HG03103 (cell line): ENCODE measurements around the gene XYLT2.

Experiments
- ATAC-seq: cut with Tn5 transposase; IDR thresholded peaks from one replicate; pipeline ENCODE4 v1.9.1; 2021; ENCODE audit warnings: low read depth; ENCODE audit not compliant: unreplicated experiment

The XYLT2 gene

DNA sequence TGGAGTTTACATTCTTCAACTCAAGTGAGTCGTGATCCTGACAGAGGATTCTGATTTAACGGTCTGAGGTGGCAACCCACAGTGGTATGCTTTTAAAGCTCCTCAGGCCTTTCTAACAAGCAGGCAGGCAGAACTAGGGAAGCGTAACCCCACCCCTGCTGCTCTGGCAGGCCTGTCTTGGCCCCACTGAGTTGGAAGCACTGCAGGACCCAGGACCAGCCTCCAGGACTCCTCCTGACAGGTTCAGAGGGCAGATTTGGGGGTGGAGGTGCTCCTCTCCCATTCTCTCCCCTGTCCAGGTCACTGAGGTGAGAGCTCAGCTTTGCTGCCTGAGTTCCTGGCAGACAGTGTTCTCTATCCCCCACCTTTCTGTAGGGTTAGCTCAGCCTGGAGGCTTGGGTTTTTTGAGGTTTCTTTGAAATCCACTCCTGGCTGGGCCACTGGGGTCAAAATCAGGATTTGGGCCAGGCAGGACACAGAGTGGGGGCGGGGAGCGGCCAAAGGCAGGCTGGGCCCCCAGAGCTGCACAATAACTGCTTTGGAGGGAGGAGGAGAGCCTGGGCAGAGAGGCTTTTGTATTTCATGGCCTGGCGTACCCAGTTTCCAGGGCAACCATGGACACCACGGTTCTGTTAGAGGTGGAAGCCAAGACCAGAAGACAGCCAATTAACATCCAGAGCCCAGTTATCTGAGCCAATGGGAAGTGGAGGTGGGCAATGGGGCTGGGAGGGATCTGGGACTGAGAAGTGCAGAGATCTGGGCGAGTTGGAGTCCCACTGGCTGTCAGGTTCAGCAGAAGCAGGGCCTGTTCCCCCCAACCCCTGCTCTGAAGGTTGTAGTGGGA is 17.5 kb downstream of the XYLT2 start:
- no peak for ATAC-seq

- no peak for ATAC-seq
Observed at GRCh38 chr17:50364061-50364458, 18.1 kb downstream of the XYLT2 start.

- ATAC-seq, result no peak
Observed at GRCh38 chr17:50364715-50365114, 18.8 kb downstream of the XYLT2 start.

- no peak for ATAC-seq
Observed at GRCh38 chr17:50365165-50365564, 19.2 kb downstream of the XYLT2 start.

- no peak for ATAC-seq
Observed at GRCh38 chr17:50365649-50366393, 19.9 kb downstream of the XYLT2 start.

DNA sequence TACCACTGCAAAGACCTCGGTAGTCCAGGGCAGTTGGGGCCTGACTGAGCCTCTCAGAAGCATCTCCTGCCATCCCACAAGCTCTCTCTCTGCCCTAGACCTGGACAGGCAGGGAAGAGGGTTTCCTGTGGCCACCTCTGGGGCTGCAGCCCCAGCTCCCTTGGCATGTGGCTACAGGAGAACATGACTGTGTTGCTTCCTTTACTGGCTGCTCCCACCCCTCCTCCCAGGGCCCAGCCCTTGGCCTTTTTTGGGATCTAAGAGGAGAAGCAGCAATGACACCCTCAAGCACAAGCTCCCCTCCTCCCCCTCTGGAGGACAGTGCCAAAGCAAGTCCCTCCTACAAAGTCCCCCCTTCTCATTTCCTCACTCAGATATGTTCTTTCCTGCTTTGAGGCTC is 21.5 kb downstream of the XYLT2 start:
- ATAC-seq, result no peak

DNA sequence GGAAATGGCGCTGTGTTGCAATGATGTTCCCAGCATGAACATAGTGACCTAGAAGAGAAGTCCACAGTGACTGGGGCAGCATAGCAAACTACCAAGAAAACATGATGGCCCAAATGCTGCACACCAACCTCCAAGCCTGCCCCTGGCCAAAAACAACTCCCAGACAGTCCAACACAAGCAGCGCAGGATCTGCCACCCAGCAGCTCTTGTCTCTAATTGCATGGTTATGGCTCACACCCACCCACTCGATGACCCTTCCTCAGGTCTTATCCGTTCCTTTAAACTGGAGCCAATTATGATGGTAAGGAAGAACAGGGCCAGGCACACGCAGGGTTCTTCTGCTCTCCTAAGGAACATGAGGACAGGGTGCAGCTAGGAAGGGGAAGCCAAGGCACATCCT is 24.1 kb downstream of the XYLT2 start:
- no peak for ATAC-seq

- no peak for ATAC-seq
Observed at GRCh38 chr17:50371526-50371925, 25.6 kb downstream of the XYLT2 start.

- no peak for ATAC-seq
Observed at GRCh38 chr17:50372222-50372757, 26.4 kb downstream of the XYLT2 start.

DNA sequence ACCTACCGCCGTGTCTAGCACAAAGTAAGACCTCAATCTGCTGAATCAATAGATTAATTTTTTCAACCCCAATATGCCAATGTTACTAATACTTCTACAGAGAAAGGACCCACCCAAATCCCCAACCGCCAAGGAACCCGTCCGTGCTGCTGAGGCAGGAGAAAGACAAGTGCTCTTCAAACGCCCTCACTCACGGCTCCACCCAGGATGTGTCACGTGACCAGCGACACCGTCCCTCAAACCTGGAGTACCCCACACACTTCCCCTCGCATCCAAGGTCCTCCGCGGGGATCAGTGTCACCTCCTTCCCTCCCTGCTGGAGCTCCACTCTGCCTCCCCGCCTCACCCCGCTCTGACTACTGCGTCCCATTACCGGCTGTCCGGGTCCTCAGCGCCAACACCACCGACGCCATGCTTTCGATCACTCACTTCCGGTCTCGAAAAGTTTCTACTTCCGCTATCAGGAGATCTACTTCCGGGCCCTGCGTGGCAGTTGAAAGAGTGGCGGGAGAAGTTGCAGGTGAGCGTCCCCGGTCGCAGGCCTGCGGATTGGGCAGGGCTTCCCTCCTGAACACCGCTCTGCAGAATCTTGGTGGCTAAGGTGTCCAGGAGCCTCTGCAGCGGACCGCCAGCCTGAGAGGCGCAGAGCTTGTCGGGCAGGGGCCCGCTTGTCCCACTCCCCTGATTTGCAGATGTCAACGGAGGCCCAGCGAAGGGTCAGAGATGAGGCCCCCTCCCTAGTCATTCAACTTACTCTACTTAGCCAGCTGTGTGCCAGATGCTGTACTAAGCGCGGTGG is 27.0 kb downstream of the XYLT2 start, which contains the start of the genes EME1 and MRPL27:
Gene EME1, plus strand, starts transcription at position 472 of the 799 bp plus-strand sequence. CDS start 1,980 bp downstream, outside the sequence.
Gene MRPL27, minus strand, starts transcription at position 427 of the 799 bp plus-strand sequence. Its CDS starts 14 bp downstream, at position 413.
- peak; percentile 86 for ATAC-seq

GRCh38 chr17:50373705-50374104 is 27.8 kb downstream of the XYLT2 start:
- ATAC-seq, result no peak

GRCh38 chr17:50375858-50376538 is 30.1 kb downstream of the XYLT2 start:
- ATAC-seq, result no peak

DNA sequence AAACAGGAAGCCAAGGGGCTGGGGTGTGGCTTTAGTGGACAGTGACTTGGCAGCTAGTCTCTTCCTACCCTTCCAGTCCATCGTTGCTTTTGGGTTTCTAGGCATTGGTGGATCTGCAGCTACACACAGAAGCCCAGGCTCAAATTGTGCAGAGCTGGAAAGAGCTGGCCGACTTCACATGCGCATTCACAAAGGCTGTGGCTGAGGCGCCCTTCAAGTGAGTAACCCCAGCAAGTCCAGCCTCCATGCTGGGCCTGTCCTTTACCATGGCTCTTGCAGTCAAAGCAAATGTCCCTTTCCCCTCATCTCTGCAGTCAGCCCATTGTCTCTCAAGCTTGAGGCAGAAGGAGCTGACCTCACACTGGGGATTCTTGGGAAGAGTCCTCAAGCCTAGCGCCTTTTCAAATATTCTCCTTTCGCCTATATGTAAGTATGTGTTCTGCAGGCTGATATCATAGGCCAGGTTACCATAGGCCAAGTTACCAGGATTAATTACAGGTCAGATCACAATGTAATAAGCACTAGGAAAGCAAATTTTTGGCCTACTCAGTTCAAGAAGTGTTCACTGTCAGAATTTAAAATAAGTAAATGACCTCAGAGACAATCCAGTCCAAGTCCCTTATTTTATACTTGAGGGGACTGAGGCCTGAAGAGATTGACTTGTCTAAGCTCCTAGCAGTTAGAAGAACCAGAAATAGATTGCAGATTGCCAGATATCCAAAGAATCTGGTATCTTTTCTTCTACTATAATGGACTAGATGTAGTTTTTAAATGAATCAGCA is 33.6 kb downstream of the XYLT2 start:
- ATAC-seq, result no peak

- ATAC-seq, result no peak
Observed at GRCh38 chr17:50380369-50381259, 34.7 kb downstream of the XYLT2 start.

DNA sequence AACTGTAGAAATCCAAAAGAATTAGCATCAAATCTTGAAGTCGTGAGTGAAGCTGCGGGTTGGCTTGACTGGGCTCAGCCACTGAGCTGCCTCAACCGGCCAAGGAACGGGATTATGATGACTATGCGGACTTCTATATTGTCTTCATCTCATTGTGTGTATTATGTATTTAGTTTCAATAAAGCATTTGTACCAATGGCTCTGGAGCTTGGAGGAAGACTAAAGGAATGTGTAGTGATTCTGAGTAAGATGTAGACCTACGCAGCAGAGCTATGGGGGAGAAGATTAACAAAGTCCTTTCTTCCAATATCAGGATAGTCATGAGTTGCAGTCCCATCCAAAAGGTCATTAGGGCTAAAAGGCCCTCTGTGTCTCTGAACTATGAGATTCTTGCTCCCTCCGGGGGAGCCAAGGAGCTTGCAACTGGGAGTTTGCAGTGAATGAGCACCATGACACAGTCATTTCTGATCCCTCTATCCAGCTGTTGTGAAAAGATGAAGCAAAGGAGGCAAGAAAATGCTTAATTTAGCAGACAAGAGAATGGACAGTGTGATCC is 35.4 kb downstream of the XYLT2 start:
- ATAC-seq, result no peak

DNA sequence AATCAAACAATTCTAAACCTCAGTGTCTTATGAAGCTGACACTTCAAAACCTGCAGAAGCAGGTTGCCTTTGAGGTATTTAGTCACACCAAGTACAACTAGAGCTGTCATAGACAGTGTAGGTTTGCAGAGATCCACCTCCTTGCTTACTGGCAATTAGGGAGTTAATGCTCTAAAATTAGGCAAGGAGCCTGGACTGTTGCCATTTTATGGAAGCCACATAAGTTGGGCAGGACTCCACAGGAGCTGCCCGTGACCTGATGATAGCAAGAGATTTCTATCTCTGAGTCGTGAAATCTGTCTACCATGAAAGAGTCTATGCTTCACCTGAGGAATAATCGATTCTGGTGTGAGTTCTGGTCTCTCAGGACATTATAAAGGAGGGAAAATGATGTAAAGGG is 36.0 kb downstream of the XYLT2 start:
- ATAC-seq, result no peak

- ATAC-seq, result no peak
Observed at GRCh38 chr17:50382931-50383330, 37.0 kb downstream of the XYLT2 start.

DNA sequence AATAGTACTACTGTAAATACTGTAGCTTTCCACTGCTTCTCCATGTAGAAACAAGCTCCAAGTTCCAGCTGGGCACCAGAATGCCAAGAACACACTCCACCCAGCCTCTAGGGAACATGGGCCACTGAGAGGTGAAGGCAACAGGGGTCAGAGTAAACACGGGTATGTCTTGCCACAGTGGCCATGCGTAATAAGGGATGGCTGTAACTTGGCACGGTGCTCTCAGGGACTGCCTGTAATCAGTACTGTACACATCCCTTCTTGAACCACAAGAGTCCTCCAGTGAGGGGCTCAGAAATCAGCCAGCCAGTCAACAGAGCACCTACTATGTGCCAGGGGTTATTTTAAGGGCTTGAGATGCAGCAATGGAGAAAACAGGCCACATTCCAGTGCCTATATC is 40.6 kb downstream of the XYLT2 start:
- no peak for ATAC-seq
